IMR-90 (cell line): Measurements from ENCODE around the gene KLHL30. TPM values are rescaled to one million over a fixed set of nuclear protein-coding genes. Genes with fewer than 3 reads are reported as not detected.

Experiments
- ATAC-seq: fragments of 200-7000 bp; cut with Tn5 transposase; 2 replicates; pipeline ENCODE4 v1.9.1; 2020; ENCODE audit warnings: low read depth, mild to moderate bottlenecking, moderate library complexity
- BruUV-seq: library from RNA; stranded (reverse); fragments of 400-500 nt; replicated peaks from 2 replicates; lab custom pipeline; 2021; lab: Mats Ljungman, UMichigan
- CTCF ChIA-PET: fragments of 300-600 bp; formaldehyde crosslinking; extraction: SDS; loops from one replicate; lab custom pipeline; 2021; ENCODE audit warnings: antibody characterized with exemption; lab: Yijun Ruan, JAX
- POLR2A ChIA-PET: fragments of 300-600 bp; sonication (Branson Sonifier 250); formaldehyde crosslinking; loops from one replicate; lab custom pipeline; 2022; ENCODE audit warnings: antibody characterized with exemption; ENCODE audit not compliant: unreplicated experiment; lab: Charles Lee
- DNase-seq: peaks from one replicate; pipeline ENCODE4 v3.0.0; 2013
- H2AFZ ChIP-seq: replicated peaks from 2 replicates; pipeline ENCODE3; 2013; ENCODE audit warnings: low read length, mild to moderate bottlenecking; ENCODE audit not compliant: poor library complexity
- H2AK5ac ChIP-seq: 2 replicates; pipeline ENCODE4 v1.6.1; 2013; ENCODE audit warnings: low read depth, low read length, inconsistent platforms
- H2AK9ac ChIP-seq: replicated peaks from 2 replicates; pipeline ENCODE3; 2013; ENCODE audit warnings: mild to moderate bottlenecking, low read depth, low read length, moderate library complexity; ENCODE audit not compliant: poor library complexity
- H2BK120ac ChIP-seq: 2 replicates; pipeline ENCODE4 v1.6.1; 2013; ENCODE audit warnings: low read depth, low read length, inconsistent platforms
- H2BK15ac ChIP-seq: 3 replicates; pipeline ENCODE4 v1.6.1; 2013; ENCODE audit warnings: low read depth, low read length, inconsistent platforms
- H2BK20ac ChIP-seq: 2 replicates; pipeline ENCODE4 v1.6.1; 2013; ENCODE audit warnings: low read depth, mild to moderate bottlenecking, inconsistent platforms, low read length, moderate library complexity
- H2BK5ac ChIP-seq: 2 replicates; pipeline ENCODE4 v1.6.1; 2013; ENCODE audit warnings: mild to moderate bottlenecking, low read depth, low read length, inconsistent platforms; ENCODE audit not compliant: poor library complexity, severe bottlenecking
- H3K14ac ChIP-seq: replicated peaks from 2 replicates; pipeline ENCODE4 v1.6.1; 2013; ENCODE audit warnings: low read depth, low read length, inconsistent platforms
- H3K18ac ChIP-seq: 2 replicates; pipeline ENCODE4 v1.6.1; 2013; ENCODE audit warnings: low read depth, low read length, control low read depth
- H3K23ac ChIP-seq: 2 replicates; pipeline ENCODE4 v1.6.1; 2013; ENCODE audit warnings: low read depth, low read length, inconsistent platforms
- H3K27ac ChIP-seq: 2 replicates; pipeline ENCODE4 v1.5.1; 2013; ENCODE audit warnings: mild to moderate bottlenecking, control low read depth, low read length; ENCODE audit not compliant: insufficient read depth
- H3K27me3 ChIP-seq: 2 replicates; pipeline ENCODE4 v1.6.1; 2013; ENCODE audit warnings: low read length; ENCODE audit not compliant: control insufficient read depth, insufficient read depth
- H3K36me3 ChIP-seq: 2 replicates; pipeline ENCODE4 v1.6.1; 2013; ENCODE audit warnings: low read length, mixed read lengths; ENCODE audit not compliant: control insufficient read depth, insufficient read depth
- H3K4ac ChIP-seq: 2 replicates; pipeline ENCODE4 v1.6.1; 2013; ENCODE audit warnings: low read depth, low read length, inconsistent platforms
- H3K4me1 ChIP-seq: 2 replicates; pipeline ENCODE4 v1.6.1; 2013; ENCODE audit warnings: low read length, mixed read lengths; ENCODE audit not compliant: control insufficient read depth, insufficient read depth
- H3K4me2 ChIP-seq: 2 replicates; pipeline ENCODE4 v1.6.1; 2013; ENCODE audit warnings: low read depth, mild to moderate bottlenecking, control low read depth, low read length, moderate library complexity
- H3K4me3 ChIP-seq: 2 replicates; pipeline ENCODE4 v1.5.1; 2013; ENCODE audit warnings: low read depth, mild to moderate bottlenecking, control low read depth, low read length, moderate library complexity; ENCODE audit not compliant: insufficient read depth
- H3K56ac ChIP-seq: 2 replicates; pipeline ENCODE4 v1.6.1; 2013; ENCODE audit warnings: low read length, inconsistent platforms; ENCODE audit not compliant: insufficient read depth; ENCODE audit errors: extremely low read depth
- H3K79me1 ChIP-seq, 2 experiments: 2 replicates each; pipeline ENCODE4 v1.6.1; 2013; ENCODE audit warnings: low read length in 2 of 2, inconsistent platforms in 1 of 2, low read depth in 1 of 2
- H3K9ac ChIP-seq: 2 replicates; pipeline ENCODE4 v1.6.1; 2013; ENCODE audit warnings: low read depth, low read length, control low read depth
- H3K9me1 ChIP-seq: 2 replicates; pipeline ENCODE4 v1.6.1; 2013; ENCODE audit warnings: low read length, inconsistent platforms; ENCODE audit not compliant: insufficient read depth
- H3K9me3 ChIP-seq: 2 replicates; pipeline ENCODE4 v1.6.1; 2013; ENCODE audit warnings: low read length; ENCODE audit not compliant: control insufficient read depth, insufficient read depth
- H4K20me1 ChIP-seq: 2 replicates; pipeline ENCODE4 v1.6.1; 2013; ENCODE audit warnings: low read length, inconsistent platforms; ENCODE audit not compliant: insufficient read depth
- H4K5ac ChIP-seq: 2 replicates; pipeline ENCODE4 v1.6.1; 2013; ENCODE audit warnings: mild to moderate bottlenecking, low read depth, low read length, control low read depth
- H4K8ac ChIP-seq, 2 experiments: 2 replicates each; pipeline ENCODE4 v1.6.1; 2013; ENCODE audit warnings: low read depth in 2 of 2, low read length in 2 of 2, control low read depth in 1 of 2, inconsistent platforms in 1 of 2
- H4K91ac ChIP-seq: 2 replicates; pipeline ENCODE4 v1.6.1; 2013; ENCODE audit warnings: low read depth, low read length, inconsistent platforms; ENCODE audit not compliant: insufficient read depth
- CEBPB ChIP-seq: IDR thresholded peaks from 2 replicates; pipeline ENCODE4 v1.6.1; 2012; ENCODE audit warnings: low read depth, low read length, improper control_type of control experiment
- FOS ChIP-seq: fragments of 150-350 bp; IDR thresholded peaks from 2 replicates; pipeline ENCODE4 v1.6.1; 2016; ENCODE audit warnings: low read depth, low read length
- MAZ ChIP-seq: IDR thresholded peaks from 2 replicates; pipeline ENCODE4 v1.6.1; 2012; ENCODE audit warnings: low read depth, mild to moderate bottlenecking, low read length, improper control_type of control experiment, moderate library complexity, borderline replicate concordance
- MXI1 ChIP-seq: IDR thresholded peaks from 2 replicates; pipeline ENCODE4 v1.6.1; 2012; ENCODE audit warnings: low read depth, mild to moderate bottlenecking, low read length, moderate library complexity, borderline replicate concordance
- NFE2L2 ChIP-seq: fragments of 150-350 bp; IDR thresholded peaks from 2 replicates; pipeline ENCODE4 v1.6.1; 2016; ENCODE audit warnings: low read depth, mild to moderate bottlenecking, low read length
- POLR2A ChIP-seq: IDR thresholded peaks from 2 replicates; pipeline ENCODE4 v1.6.1; 2012; ENCODE audit warnings: mild to moderate bottlenecking, low read depth, low read length
- RAD21 ChIP-seq: IDR thresholded peaks from 2 replicates; pipeline ENCODE4 v1.6.1; 2012; ENCODE audit warnings: low read length, improper control_type of control experiment
- RFX5 ChIP-seq: IDR thresholded peaks from 2 replicates; pipeline ENCODE4 v1.8.0; 2012; ENCODE audit warnings: low read depth, mild to moderate bottlenecking, low read length, moderate library complexity
- SMC3 ChIP-seq: fragments of 150-350 bp; IDR thresholded peaks from 2 replicates; pipeline ENCODE4 v1.6.1; 2016; ENCODE audit warnings: low read depth, mild to moderate bottlenecking, antibody characterized with exemption, low read length, moderate library complexity
- WGBS, 2 experiments: methylation state at CpG; one replicate each; pipeline versions ENCODE4 v1.1.5 to v1.1.7; 2013; ENCODE audit warnings: missing lambda C conversion rate in 2 of 2; ENCODE audit not compliant: insufficient read length in 1 of 2; ENCODE audit errors: extremely low coverage in 2 of 2; 5-methylcytosine and 5-hydroxymethylcytosine counted together
- dilution Hi-C: fragments of 300-500 bp; cut with HindIII; formaldehyde crosslinking; loops from one replicate; pipeline ENCODE4 v1.14.3; 2018; ENCODE audit warnings: low sequenced_read_pairs; ENCODE audit not compliant: unreplicated experiment
- in situ Hi-C: fragments of 300-500 bp; cut with MboI; formaldehyde crosslinking; loops from 3 replicates; pipeline ENCODE4 v1.14.3; 2019; ENCODE audit warnings: low sequenced_read_pairs, inconsistent platforms, mixed read lengths
- intact Hi-C: fragments of 100-400 bp; cut with micrococcal nuclease; formaldehyde crosslinking; loops from 2 replicates; pipeline ENCODE4 v1.10.0; 2022
- polyA plus RNA-seq, 3 experiments: library from polyadenylated mRNA; depleted of rRNA; stranded (reverse); fragments of >200 nt; gene quantifications; 2 replicates each; pipeline ENCODE4 v1.2.3, GENCODE V29; 2012; ENCODE audit warnings: low replicate concordance in 1 of 3
- total RNA-seq: library from RNA; depleted of rRNA; stranded (reverse); fragments of >200 nt; gene quantifications from 2 replicates; pipeline ENCODE4 v1.2.3, GENCODE V29; 2012
- TF ChIP-seq, protein P1 (sequence below): conservative IDR thresholded peaks from 2 replicates; pipeline ENCODE4 v1.5.1; 2012; ENCODE audit warnings: mild to moderate bottlenecking, low read depth, low read length, improper control_type of control experiment
- TF ChIP-seq, protein P2 (sequence below): fragments of 150-350 bp; IDR thresholded peaks from 2 replicates; pipeline ENCODE4 v1.6.1; 2017; ENCODE audit warnings: mild to moderate bottlenecking, antibody characterized with exemption, low read length, low read depth

Gene KLHL30
- total and polyA plus RNA-seq, 2 of the 4 experiments (the other 2 are of a cell fraction) = under 0.01 to 0.03 TPM

DNA sequence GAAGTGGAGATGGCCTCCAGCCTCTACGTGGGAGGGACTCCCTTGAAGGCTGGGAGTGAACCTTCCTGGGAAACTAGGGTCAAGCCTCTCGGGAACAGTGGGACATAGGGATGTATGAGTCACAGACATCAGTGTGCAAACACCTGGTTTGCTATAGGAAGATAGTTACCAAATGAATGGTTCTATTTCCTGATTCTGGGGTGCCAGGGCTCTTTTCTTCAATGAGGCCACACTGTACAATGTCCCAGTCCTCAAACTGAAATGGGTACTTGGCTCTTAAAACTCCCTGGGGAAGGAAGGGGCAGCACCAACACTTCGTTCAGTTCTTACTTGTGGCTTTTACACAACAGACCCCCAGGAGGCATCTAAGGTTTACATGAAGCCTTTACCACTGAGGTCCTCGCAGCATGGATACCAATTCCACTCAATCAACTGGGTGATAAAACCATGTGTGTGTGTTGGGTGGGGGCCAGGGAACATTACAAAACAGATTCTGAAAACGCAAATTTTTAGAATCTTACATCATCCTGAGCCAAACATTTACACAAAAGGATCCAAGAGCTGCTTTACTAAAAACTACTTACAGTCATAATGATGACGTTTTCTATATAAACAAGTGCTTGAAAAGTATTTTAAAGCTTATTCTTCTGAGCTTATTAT, 30.7 kb downstream of the KLHL30 start:
- H3K9ac ChIP-seq = peak overlapping the region; percentile 10; the same call in 1 of the 2 replicates
- CTCF ChIA-PET = interaction anchor here (1.0 kb wide), 1 partner anchor 8 kb away, joined by 3 read pairs; no protein-coding TSS in a partner anchor
- peak overlapping the region; percentile 92 for H2BK15ac ChIP-seq
- H2AK5ac ChIP-seq = peak overlapping the region; percentile 98
- H3K14ac ChIP-seq = peak overlapping the region; percentile 96
- H3K4me3 ChIP-seq = no peak overlapping the region
- ATAC-seq (peak; percentile 58), DNase-seq (peak; percentile 98)
- peaks cover 35% of the 10 kb centered on the region for H3K36me3 ChIP-seq
- H3K4me2 ChIP-seq = peak overlapping the region; percentile 49
- H4K5ac ChIP-seq = peak overlapping the region; percentile 85
- POLR2A ChIA-PET = no interaction called here
- H3K18ac ChIP-seq = peak overlapping the region; percentile 96
- peak overlapping the region; percentile 97 for H3K27ac ChIP-seq
- H3K9me3 ChIP-seq = no peaks in the 10 kb centered on the region
- TF ChIP-seq CEBPB (peak; percentile 94), SMC3 (no peak), POLR2A (peak; percentile 51; the same call in 1 of the 2 replicates), RAD21 (no peak), MXI1 (0 out of 2 replicates have a peak, but pooled peaks have one; percentile 56), NFE2L2 (peak; percentile 50; the same call in 1 of the 2 replicates), FOS (peak; percentile 36; the same call in 1 of the 2 replicates), MAZ (no peak), RFX5 (peak; percentile 21; the same call in 1 of the 2 replicates)
- TF ChIP-seq, protein P1, sequence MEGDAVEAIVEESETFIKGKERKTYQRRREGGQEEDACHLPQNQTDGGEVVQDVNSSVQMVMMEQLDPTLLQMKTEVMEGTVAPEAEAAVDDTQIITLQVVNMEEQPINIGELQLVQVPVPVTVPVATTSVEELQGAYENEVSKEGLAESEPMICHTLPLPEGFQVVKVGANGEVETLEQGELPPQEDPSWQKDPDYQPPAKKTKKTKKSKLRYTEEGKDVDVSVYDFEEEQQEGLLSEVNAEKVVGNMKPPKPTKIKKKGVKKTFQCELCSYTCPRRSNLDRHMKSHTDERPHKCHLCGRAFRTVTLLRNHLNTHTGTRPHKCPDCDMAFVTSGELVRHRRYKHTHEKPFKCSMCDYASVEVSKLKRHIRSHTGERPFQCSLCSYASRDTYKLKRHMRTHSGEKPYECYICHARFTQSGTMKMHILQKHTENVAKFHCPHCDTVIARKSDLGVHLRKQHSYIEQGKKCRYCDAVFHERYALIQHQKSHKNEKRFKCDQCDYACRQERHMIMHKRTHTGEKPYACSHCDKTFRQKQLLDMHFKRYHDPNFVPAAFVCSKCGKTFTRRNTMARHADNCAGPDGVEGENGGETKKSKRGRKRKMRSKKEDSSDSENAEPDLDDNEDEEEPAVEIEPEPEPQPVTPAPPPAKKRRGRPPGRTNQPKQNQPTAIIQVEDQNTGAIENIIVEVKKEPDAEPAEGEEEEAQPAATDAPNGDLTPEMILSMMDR = peak; percentile 17; the same call in 1 of the 2 replicates
- TF ChIP-seq, protein P2, sequence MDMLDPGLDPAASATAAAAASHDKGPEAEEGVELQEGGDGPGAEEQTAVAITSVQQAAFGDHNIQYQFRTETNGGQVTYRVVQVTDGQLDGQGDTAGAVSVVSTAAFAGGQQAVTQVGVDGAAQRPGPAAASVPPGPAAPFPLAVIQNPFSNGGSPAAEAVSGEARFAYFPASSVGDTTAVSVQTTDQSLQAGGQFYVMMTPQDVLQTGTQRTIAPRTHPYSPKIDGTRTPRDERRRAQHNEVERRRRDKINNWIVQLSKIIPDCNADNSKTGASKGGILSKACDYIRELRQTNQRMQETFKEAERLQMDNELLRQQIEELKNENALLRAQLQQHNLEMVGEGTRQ = peak; percentile 16; the same call in 1 of the 2 replicates
- peak overlapping the region; percentile 95 for H3K56ac ChIP-seq
- H2AFZ ChIP-seq = peak overlapping the region; percentile 13
- peak overlapping the region; percentile 99 for H3K4ac ChIP-seq
- H3K23ac ChIP-seq = peak overlapping the region; percentile 98
- in situ Hi-C loops (no loop called here), dilution Hi-C loops (no loop called here), intact Hi-C loops (loop anchor here (1.0 kb wide), 1 partner anchor 71 kb away; the partner anchor contains the start of gene HES6)
- peak overlapping the region; percentile 100 for H2BK5ac ChIP-seq
- peak overlapping the region; percentile 98 for H2BK20ac ChIP-seq
- H3K9me1 ChIP-seq = peaks cover 33% of the 10 kb centered on the region
- H2BK120ac ChIP-seq = peak overlapping the region; percentile 97
- no CpG with 5 or more reads among the region's 6 CpGs for WGBS, 2 experiments
- H3K79me1 ChIP-seq = peaks cover 3 to 40% of the 10 kb centered on the region in 2 experiments; a peak in 3 of 4 replicates
- peaks cover 8% of the 10 kb centered on the region for H4K20me1 ChIP-seq
- TSS peak; percentile 71 for BruUV-seq
- peak overlapping the region; percentile 99 for H2AK9ac ChIP-seq
- peak overlapping the region; percentile 51 to 97 for H4K8ac ChIP-seq
- peaks cover 31% of the 10 kb centered on the region for H3K4me1 ChIP-seq
- no peaks in the 10 kb centered on the region for H3K27me3 ChIP-seq
- peak overlapping the region; percentile 99 for H4K91ac ChIP-seq
